ENCODE data around the gene NOS2. TPM values are rescaled to one million over a fixed set of nuclear protein-coding genes. Genes with fewer than 3 reads are reported as not detected.
"Not testable (repeated sequence)": the region's sequence is repeated elsewhere in the genome, so short reads cannot be mapped to it uniquely, and the experiment has no call there.

The NOS2 gene
- total RNA-seq, 1 donor from 2014 or later, result 26.6 TPM

DNA sequence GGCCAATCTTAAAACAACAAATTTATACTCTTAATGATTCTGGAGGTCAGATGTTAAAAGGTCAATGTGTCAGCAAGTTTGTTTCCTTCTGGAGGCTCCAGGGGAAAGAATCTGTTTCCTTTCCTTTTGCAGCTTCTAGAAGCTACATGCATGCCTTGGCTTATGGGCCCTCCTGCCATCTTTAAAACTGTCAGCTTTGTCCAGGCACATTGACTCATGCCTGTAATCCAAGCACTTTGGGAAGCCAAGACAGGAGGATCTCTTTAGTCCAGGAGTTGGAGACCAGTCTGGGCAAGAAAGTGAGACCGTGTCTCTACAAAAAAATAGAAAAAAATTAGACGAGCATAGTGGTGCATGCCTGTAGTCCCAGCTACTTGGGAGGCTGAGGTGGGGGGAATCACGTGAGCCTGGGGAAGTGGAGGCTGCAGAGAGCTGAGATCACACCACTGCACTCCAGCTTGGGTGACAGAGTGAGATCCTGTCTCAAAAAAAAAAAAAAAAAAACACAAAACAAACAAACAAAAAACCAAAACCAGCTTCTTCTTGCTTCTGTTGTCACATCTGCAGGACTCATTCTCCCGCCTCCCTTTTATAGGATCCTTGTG, 58.3 kb downstream of the NOS2 start:
- no peaks in the 10 kb centered on the region for H3K4me1 ChIP-seq
- H3K9me3 ChIP-seq (ENCODE audit: low read depth), result no peaks in the 10 kb centered on the region
- Mint-ChIP-seq H3K9me3 (no peaks in the 10 kb centered on the region), H3K4me3 (no peak overlapping the region), H3K4me1 (no peaks in the 10 kb centered on the region), H3K36me3 (no peaks in the 10 kb centered on the region), H3K27ac (no peak overlapping the region), H3K27me3 (ENCODE audit: insufficient read depth, low read depth) (peaks cover 5% of the 10 kb centered on the region)
- no peaks in the 10 kb centered on the region for H3F3A ChIP-seq (ENCODE audit: low read depth)
- DNase-seq (ENCODE audit: low spot score), result no peak
- no peak overlapping the region for H3K9ac ChIP-seq
- no peak for TF ChIP-seq EZH2phosphoT487 (IDR thresholded peaks at IDR 0.05)
- no peak for TF ChIP-seq EZH2 (IDR thresholded peaks at IDR 0.05)
- TF ChIP-seq, protein P1, sequence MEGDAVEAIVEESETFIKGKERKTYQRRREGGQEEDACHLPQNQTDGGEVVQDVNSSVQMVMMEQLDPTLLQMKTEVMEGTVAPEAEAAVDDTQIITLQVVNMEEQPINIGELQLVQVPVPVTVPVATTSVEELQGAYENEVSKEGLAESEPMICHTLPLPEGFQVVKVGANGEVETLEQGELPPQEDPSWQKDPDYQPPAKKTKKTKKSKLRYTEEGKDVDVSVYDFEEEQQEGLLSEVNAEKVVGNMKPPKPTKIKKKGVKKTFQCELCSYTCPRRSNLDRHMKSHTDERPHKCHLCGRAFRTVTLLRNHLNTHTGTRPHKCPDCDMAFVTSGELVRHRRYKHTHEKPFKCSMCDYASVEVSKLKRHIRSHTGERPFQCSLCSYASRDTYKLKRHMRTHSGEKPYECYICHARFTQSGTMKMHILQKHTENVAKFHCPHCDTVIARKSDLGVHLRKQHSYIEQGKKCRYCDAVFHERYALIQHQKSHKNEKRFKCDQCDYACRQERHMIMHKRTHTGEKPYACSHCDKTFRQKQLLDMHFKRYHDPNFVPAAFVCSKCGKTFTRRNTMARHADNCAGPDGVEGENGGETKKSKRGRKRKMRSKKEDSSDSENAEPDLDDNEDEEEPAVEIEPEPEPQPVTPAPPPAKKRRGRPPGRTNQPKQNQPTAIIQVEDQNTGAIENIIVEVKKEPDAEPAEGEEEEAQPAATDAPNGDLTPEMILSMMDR (IDR thresholded peaks at IDR 0.05), result no peak
- no peaks in the 10 kb centered on the region for H3K27me3 ChIP-seq
- no peak overlapping the region for H3K4me3 ChIP-seq
- no peaks in the 10 kb centered on the region for H3K79me2 ChIP-seq (ENCODE audit: low read depth)
- H3K36me3 ChIP-seq, result no peaks in the 10 kb centered on the region
- no peak overlapping the region for H2AFZ ChIP-seq (replicated peaks)
- no peaks in the 10 kb centered on the region for H4K20me1 ChIP-seq (ENCODE audit: low read depth)
- no peak overlapping the region for H3K4me2 ChIP-seq
- H3K27ac ChIP-seq, result no peak overlapping the region

DNA sequence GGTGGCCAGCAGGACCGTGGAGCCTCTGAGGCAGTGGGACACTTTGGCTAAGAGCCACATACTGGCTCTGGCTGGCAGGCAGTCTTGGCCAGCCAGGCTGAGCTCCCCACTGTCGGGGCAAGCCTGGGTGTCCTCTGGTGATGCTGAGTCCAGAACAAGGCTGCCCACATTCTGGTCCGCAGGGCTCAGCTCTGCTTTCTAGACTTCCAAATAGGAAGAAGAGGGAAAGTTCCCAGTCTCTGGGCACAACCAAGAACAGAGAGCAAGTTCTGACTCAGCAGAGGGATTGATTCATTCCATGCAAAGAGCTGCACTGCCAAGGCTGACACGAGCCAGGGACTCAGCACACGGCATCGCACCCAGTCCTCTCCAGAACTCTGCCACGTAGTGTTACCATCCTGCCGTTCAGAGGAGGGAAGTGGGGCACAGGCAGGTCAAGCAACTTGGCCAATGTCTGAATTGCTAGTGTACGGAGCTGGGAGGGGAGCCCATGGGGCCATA, 58.9 kb downstream of the NOS2 start:
- H3K27ac Mint-ChIP-seq, result no peak overlapping the region
- no peak overlapping the region for H3K4me3 Mint-ChIP-seq
- DNase-seq (ENCODE audit: low spot score), result no peak
- no peaks in the 10 kb centered on the region for H3K4me1 Mint-ChIP-seq
- Histone ChIP-seq H3K9ac (no peak overlapping the region), H3K4me1 (no peaks in the 10 kb centered on the region), H3F3A (ENCODE audit: low read depth) (no peaks in the 10 kb centered on the region), H3K79me2 (ENCODE audit: low read depth) (no peaks in the 10 kb centered on the region), H3K4me2 (no peak overlapping the region), H3K9me3 (ENCODE audit: low read depth) (no peaks in the 10 kb centered on the region), H3K27ac (no peak overlapping the region), H3K27me3 (no peaks in the 10 kb centered on the region), H3K36me3 (no peaks in the 10 kb centered on the region), H3K4me3 (no peak overlapping the region), H4K20me1 (ENCODE audit: low read depth) (no peaks in the 10 kb centered on the region), H2AFZ (replicated peaks) (no peak overlapping the region)
- H3K9me3 Mint-ChIP-seq, result no peaks in the 10 kb centered on the region
- TF ChIP-seq EZH2phosphoT487 (IDR thresholded peaks at IDR 0.05) (no peak), EZH2 (IDR thresholded peaks at IDR 0.05) (no peak)
- TF ChIP-seq, protein P1 (IDR thresholded peaks at IDR 0.05), result no peak
- no peaks in the 10 kb centered on the region for H3K36me3 Mint-ChIP-seq
- peaks cover 5% of the 10 kb centered on the region for H3K27me3 Mint-ChIP-seq (ENCODE audit: insufficient read depth, low read depth)

DNA sequence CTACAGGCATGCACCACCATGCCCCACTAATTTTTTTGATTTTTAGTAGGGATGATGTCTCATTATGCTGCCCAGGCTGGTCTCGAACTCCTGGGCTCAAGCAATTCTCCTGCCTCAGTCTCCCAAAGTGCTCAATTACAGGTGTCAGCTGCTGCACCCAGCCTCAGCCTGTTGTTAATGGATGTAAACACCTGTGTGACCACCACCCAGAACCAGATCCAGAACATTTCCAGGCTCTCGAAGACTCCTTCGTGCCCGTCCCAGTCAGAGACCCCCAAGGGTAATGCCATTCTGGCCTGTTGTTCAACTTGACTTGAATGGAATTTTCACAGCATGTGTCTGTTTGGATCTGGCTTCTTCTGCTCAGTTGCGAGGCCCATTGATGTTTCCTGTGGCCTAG, 59.8 kb downstream of the NOS2 start:
- H3K27me3 ChIP-seq, H3K4me1 Mint-ChIP-seq, H3K9me3 Mint-ChIP-seq: not testable (repeated sequence)

DNA sequence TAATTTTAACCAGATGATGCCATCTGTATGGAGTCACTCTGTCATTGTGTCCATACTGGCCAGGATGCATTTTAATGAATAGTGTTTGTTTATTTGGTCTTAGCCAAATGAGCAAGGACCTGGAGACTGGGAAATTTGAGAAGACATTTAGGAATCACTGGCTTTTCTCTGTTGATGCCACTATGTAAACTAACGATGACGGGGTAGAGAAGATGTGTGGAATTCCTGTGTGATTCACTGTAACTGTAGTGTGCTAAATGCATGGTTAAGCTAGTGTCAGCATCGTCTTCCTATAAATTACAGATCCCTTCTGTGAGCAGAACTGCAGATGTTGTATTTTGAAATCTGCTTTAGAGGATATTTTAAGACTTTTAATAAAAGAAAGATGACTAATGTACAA, 66.6 kb downstream of the NOS2 start:
- H3K4me3 ChIP-seq, result no peak overlapping the region
- H3K27ac ChIP-seq, result no peak overlapping the region
- H3F3A ChIP-seq (ENCODE audit: low read depth), result no peaks in the 10 kb centered on the region
- no peak overlapping the region for H3K4me2 ChIP-seq
- H3K9me3 ChIP-seq (ENCODE audit: low read depth), result no peaks in the 10 kb centered on the region
- H3K27me3 ChIP-seq, result peaks cover 10% of the 10 kb centered on the region
- Mint-ChIP-seq H3K4me1 (no peaks in the 10 kb centered on the region), H3K27me3 (ENCODE audit: insufficient read depth, low read depth) (peaks cover 2% of the 10 kb centered on the region), H3K36me3 (no peaks in the 10 kb centered on the region), H3K9me3 (no peaks in the 10 kb centered on the region), H3K27ac (no peak overlapping the region), H3K4me3 (no peak overlapping the region)
- no peak for DNase-seq (ENCODE audit: low spot score)
- no peak overlapping the region for H2AFZ ChIP-seq (replicated peaks)
- TF ChIP-seq EZH2 (IDR thresholded peaks at IDR 0.05), result no peak
- TF ChIP-seq, protein P1 (IDR thresholded peaks at IDR 0.05), result no peak
- no peak for TF ChIP-seq EZH2phosphoT487 (IDR thresholded peaks at IDR 0.05)
- H3K4me1 ChIP-seq, result no peaks in the 10 kb centered on the region
- H3K36me3 ChIP-seq, result no peaks in the 10 kb centered on the region
- no peaks in the 10 kb centered on the region for H3K79me2 ChIP-seq (ENCODE audit: low read depth)
- no peaks in the 10 kb centered on the region for H4K20me1 ChIP-seq (ENCODE audit: low read depth)
- no peak overlapping the region for H3K9ac ChIP-seq

More for the DNA sequence above, 59.8 kb downstream of the NOS2 start:
- not testable (repeated sequence) for H2AFZ ChIP-seq (replicated peaks); H3K27me3 Mint-ChIP-seq (ENCODE audit: insufficient read depth, low read depth); H3K36me3 Mint-ChIP-seq; H3K9me3 ChIP-seq (ENCODE audit: low read depth); H3K4me1 ChIP-seq; DNase-seq (ENCODE audit: low spot score); H3F3A ChIP-seq (ENCODE audit: low read depth); H3K27ac Mint-ChIP-seq; H3K36me3 ChIP-seq; H3K79me2 ChIP-seq (ENCODE audit: low read depth); H3K4me3 Mint-ChIP-seq; H4K20me1 ChIP-seq (ENCODE audit: low read depth); H3K9ac ChIP-seq; H3K4me3 ChIP-seq; H3K4me2 ChIP-seq; H3K27ac ChIP-seq

DNA sequence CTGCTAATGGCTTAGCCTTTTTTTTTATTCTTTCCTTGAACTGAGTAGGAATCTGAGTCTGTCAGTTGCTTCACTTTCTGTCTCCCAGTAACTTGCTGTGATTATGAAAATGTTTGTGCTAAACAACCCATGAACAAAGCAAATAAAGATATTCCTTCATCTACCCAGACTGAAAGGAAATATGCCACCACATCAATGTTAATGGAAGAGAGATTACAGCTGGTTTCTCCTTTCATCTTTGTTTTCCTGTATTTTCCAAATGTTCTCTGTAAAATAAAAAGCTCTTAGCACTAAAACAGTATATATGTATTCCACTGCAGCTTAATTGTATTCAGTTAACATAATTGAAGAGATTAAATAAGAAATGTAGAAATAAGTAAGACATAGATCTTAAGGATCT, 67.6 kb downstream of the NOS2 start:
- H3K79me2 ChIP-seq (ENCODE audit: low read depth); H3K4me1 ChIP-seq; H3K4me2 ChIP-seq; H3F3A ChIP-seq (ENCODE audit: low read depth); H4K20me1 ChIP-seq (ENCODE audit: low read depth); H3K36me3 ChIP-seq; H3K4me1 Mint-ChIP-seq; H3K9me3 Mint-ChIP-seq; H3K36me3 Mint-ChIP-seq; H3K27ac Mint-ChIP-seq; H3K27ac ChIP-seq; H3K9me3 ChIP-seq (ENCODE audit: low read depth); H3K9ac ChIP-seq; DNase-seq (ENCODE audit: low spot score); H3K4me3 Mint-ChIP-seq; H3K27me3 ChIP-seq; H3K4me3 ChIP-seq; H2AFZ ChIP-seq (replicated peaks); H3K27me3 Mint-ChIP-seq (ENCODE audit: insufficient read depth, low read depth): not testable (repeated sequence)

DNA sequence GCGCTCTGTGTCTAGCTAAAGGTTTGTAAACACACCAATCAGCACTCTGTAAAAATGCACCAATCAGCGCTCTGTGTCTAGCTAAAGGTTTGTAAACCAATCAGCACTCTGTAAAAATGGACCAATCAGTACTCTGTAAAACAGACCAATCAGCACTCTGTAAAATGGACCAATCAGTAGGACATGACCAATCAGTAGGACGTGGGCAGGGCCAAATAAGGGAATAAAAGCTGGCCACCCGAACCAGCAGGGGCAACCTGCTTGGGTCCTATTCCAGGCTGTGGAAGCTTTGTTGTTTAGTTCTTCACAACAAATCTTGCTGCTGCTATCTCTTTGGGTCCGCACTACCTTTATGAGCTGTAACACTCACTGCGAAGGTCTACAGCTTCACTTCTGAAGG, 74.3 kb downstream of the NOS2 start:
- not testable (repeated sequence) for H4K20me1 ChIP-seq (ENCODE audit: low read depth); H3K4me2 ChIP-seq; H3K27ac Mint-ChIP-seq; H3K79me2 ChIP-seq (ENCODE audit: low read depth); H3K9me3 ChIP-seq (ENCODE audit: low read depth); H3K27me3 ChIP-seq; H3K4me3 ChIP-seq; H3K4me1 ChIP-seq; H3K36me3 ChIP-seq; H3K27me3 Mint-ChIP-seq (ENCODE audit: insufficient read depth, low read depth); H3K9me3 Mint-ChIP-seq; DNase-seq (ENCODE audit: low spot score); H3K36me3 Mint-ChIP-seq; H3K9ac ChIP-seq; H3K4me3 Mint-ChIP-seq; H3K4me1 Mint-ChIP-seq; H3K27ac ChIP-seq; H2AFZ ChIP-seq (replicated peaks); H3F3A ChIP-seq (ENCODE audit: low read depth)

All from neural progenitor cell (in vitro differentiated cells).